Measurements from ENCODE around the gene FIGN. TPM values are rescaled to one million over a fixed set of nuclear protein-coding genes. Genes with fewer than 3 reads are reported as not detected.
A peak's percentile ranks its signal among the peaks of the same experiment; 100 is the strongest.

FIGN gene
- total and polyA plus RNA-seq, 2 of the 8 experiments (the other 6 are each of a cell fraction or from before 2014, with no cell fraction given), result 5.0 to 22.8 TPM

GRCh38 chr2:163715199-163715598, 20.6 kb downstream of the FIGN start:
- Histone ChIP-seq H3K14ac (ENCODE audit: insufficient read length) (no peak overlapping the region), H3K36me3 (ENCODE audit: control insufficient read depth in 2 of 4, insufficient read depth in 4 of 4, low read length in 3 of 4) (no peaks in the 10 kb centered on the region), H3K23me2 (ENCODE audit: low read depth, low read length) (no peaks in the 10 kb centered on the region), H3K23ac (ENCODE audit: insufficient read length) (no peak overlapping the region), H3K9me3 (ENCODE audit: insufficient read depth in 2 of 2, low read depth in 1 of 2, low read length in 1 of 2) (no peaks in the 10 kb centered on the region), H4K8ac (ENCODE audit: extremely low read depth, insufficient read depth, low read length) (no peak overlapping the region), H3K18ac (ENCODE audit: extremely low read depth, low read length) (no peak overlapping the region), H3K4me2 (ENCODE audit: insufficient read depth in 1 of 2, low read depth in 2 of 2, low read length in 2 of 2) (no peak overlapping the region), H3K79me1 (ENCODE audit: low read depth, low read length) (0 out of 2 replicates have a peak, but pooled peaks cover 4% of the 10 kb centered on the region), H2BK15ac (ENCODE audit: low read length) (no peak overlapping the region), H4K20me1 (replicated peaks in 1 of 2; ENCODE audit: control insufficient read depth in 1 of 2, insufficient read depth in 2 of 2, low read length in 2 of 2) (peaks cover 10 to 11% of the 10 kb centered on the region in 2 experiments), H2BK20ac (ENCODE audit: low read length) (no peak overlapping the region), H3K9ac (replicated peaks in 1 of 4; ENCODE audit: extremely low read depth in 1 of 4, low read depth in 3 of 4, low read length in 3 of 4) (no peak overlapping the region; a peak in 1 of 7 replicates), H3K56ac (replicated peaks; ENCODE audit: insufficient read length, low read depth, low read length) (no peak overlapping the region), H3K27ac (ENCODE audit: low read depth, low read length) (no peak overlapping the region), H2AK5ac (ENCODE audit: low read depth, low read length) (no peak overlapping the region), H2BK5ac (ENCODE audit: low read depth, low read length) (no peak overlapping the region), H3K4me3 (ENCODE audit: extremely low read depth in 1 of 4, insufficient read depth in 2 of 4, low read depth in 3 of 4, low read length in 4 of 4) (no peak overlapping the region), H3K4me1 (replicated peaks in 1 of 4; ENCODE audit: control insufficient read depth in 3 of 4, insufficient read depth in 4 of 4, low read length in 3 of 4) (peaks cover 0 to 9% (median 7%) of the 10 kb centered on the region in 4 experiments; a peak in 4 of 7 replicates), H4K5ac (ENCODE audit: insufficient read length, low read depth, low read length) (peak overlapping the region; percentile 30), H2BK12ac (ENCODE audit: low read depth, low read length) (peak overlapping the region; percentile 50; the same call in 1 of the 2 replicates), H3K27me3 (replicated peaks in 1 of 4; ENCODE audit: control insufficient read depth in 3 of 4, extremely low read depth in 1 of 4, insufficient read depth in 3 of 4, low read length in 3 of 4) (no peaks in the 10 kb centered on the region; a peak in 1 of 7 replicates), H2BK120ac (replicated peaks; ENCODE audit: low read depth, low read length) (no peak overlapping the region), H3K4ac (replicated peaks; ENCODE audit: insufficient read length, low read depth, low read length) (no peak overlapping the region), H4K91ac (replicated peaks; ENCODE audit: insufficient read length, low read length) (no peak overlapping the region), H3K79me2 (ENCODE audit: control insufficient read depth in 1 of 2, insufficient read depth in 2 of 2, low read length in 2 of 2) (peaks cover 0 to 85% of the 10 kb centered on the region in 2 experiments; a peak in 3 of 4 replicates), H2AFZ (ENCODE audit: low read length) (no peak overlapping the region)
- ChIA-PET CTCF (ENCODE audit: partially characterized antibody) (interaction anchor here (0.6 to 0.9 kb wide), 2 partner anchors 8 to 14 kb away, joined by 3 read pairs; no protein-coding TSS in a partner anchor), POLR2A (ENCODE audit: partially characterized antibody) (no interaction called here)
- FAIRE-seq (no peak), DNase-seq (ENCODE audit: low read depth in 1 of 2, low spot score in 2 of 2) (no peak)
- TF ChIP-seq EZH2 (IDR thresholded peaks at IDR 0.05; ENCODE audit: low read depth, low read length, severe bottlenecking) (no peak), TAF1 (IDR thresholded peaks at IDR 0.05; ENCODE audit: low read depth, low read length) (no peak), CHD2 (IDR thresholded peaks at IDR 0.05; ENCODE audit: low read length) (no peak), TCF12 (IDR thresholded peaks at IDR 0.05; ENCODE audit: low read depth, low read length) (no peak), ASH2L (IDR thresholded peaks at IDR 0.05; ENCODE audit: low read length) (no peak), RNF2 (IDR thresholded peaks at IDR 0.05; ENCODE audit: borderline replicate concordance, low read depth, low read length, missing control alignments, poor library complexity, severe bottlenecking) (no peak), TEAD4 (IDR thresholded peaks at IDR 0.05; ENCODE audit: low read depth, low read length) (no peak)
- WGBS, 2 experiments (ENCODE audit: extremely low coverage in 1 of 2, insufficient coverage in 1 of 2, insufficient read length in 1 of 2, insufficient replicate concordance in 2 of 2, low coverage in 1 of 2, low lambda C conversion rate in 2 of 2, missing lambda C conversion rate in 1 of 2), result 88% methylated on average over 8 of the region's 8 CpGs; no CpG with 5 or more reads in 1 of the 2 experiments

All from H1 (cell line).